Neural cell (in vitro differentiated cells): ENCODE measurements around the gene MB21D2. TPM values are rescaled to one million over a fixed set of nuclear protein-coding genes. Genes with fewer than 3 reads are reported as not detected.

Experiments
- H2AFZ ChIP-seq: fragments of 200-600, 300-800 bp; sonication (generic), shearing (Covaris generic); 2 replicates; pipeline ENCODE4 v1.6.0; 2014; ENCODE audit warnings: low read depth, mild to moderate bottlenecking, antibody characterized with exemption, low read length, moderate library complexity
- H3F3A ChIP-seq: fragments of 200-600 bp; shearing (Covaris generic); 2 replicates; pipeline ENCODE4 v1.6.1; 2016; ENCODE audit warnings: mild to moderate bottlenecking, moderate library complexity, mixed read lengths, antibody characterized with exemption, low read length; ENCODE audit not compliant: insufficient read depth, poor library complexity, severe bottlenecking
- H3K27ac ChIP-seq: fragments of 200-600, 300-800 bp; sonication (generic), shearing (Covaris generic); 2 replicates; pipeline ENCODE4 v1.5.1; 2014; ENCODE audit warnings: mild to moderate bottlenecking, low read length, moderate library complexity
- H3K27me3 ChIP-seq: fragments of 300-800, 200-600 bp; sonication (generic), shearing (Covaris generic); 2 replicates; pipeline ENCODE4 v1.6.0; 2014; ENCODE audit warnings: mild to moderate bottlenecking, low read depth, low read length, moderate library complexity; ENCODE audit not compliant: insufficient read depth
- H3K36me3 ChIP-seq: fragments of 300-800, 200-600 bp; sonication (generic), shearing (Covaris generic); 2 replicates; pipeline ENCODE4 v1.5.1; 2014; ENCODE audit warnings: mild to moderate bottlenecking, antibody characterized with exemption, low read length, moderate library complexity; ENCODE audit not compliant: insufficient read depth
- H3K4me2 ChIP-seq: fragments of 300-800, 200-600 bp; sonication (generic), shearing (Covaris generic); 2 replicates; pipeline ENCODE4 v1.6.0; 2014; ENCODE audit warnings: mild to moderate bottlenecking, low read length
- H3K4me3 ChIP-seq: fragments of 300-800, 200-600 bp; sonication (generic), shearing (Covaris generic); 2 replicates; pipeline ENCODE4 v1.5.1; 2014; ENCODE audit warnings: mild to moderate bottlenecking, low read length, moderate library complexity
- H3K79me2 ChIP-seq: fragments of 200-600 bp; shearing (Covaris generic); replicated peaks from 2 replicates; pipeline ENCODE4 v1.6.0; 2014; ENCODE audit warnings: mild to moderate bottlenecking, low read length, moderate library complexity; ENCODE audit not compliant: insufficient read depth
- H3K9ac ChIP-seq: fragments of 300-800, 200-600 bp; sonication (generic), shearing (Covaris generic); 2 replicates; pipeline ENCODE4 v1.6.1; 2016; ENCODE audit warnings: mild to moderate bottlenecking, low read length, mixed read lengths
- H3K9me2 ChIP-seq: fragments of 200-600 bp; shearing (Covaris generic); 2 replicates; pipeline ENCODE4 v1.6.1; 2016; ENCODE audit warnings: mild to moderate bottlenecking, low read length, mixed read lengths; ENCODE audit not compliant: insufficient read depth
- H3K9me3 ChIP-seq: fragments of 200-600, 300-800 bp; sonication (generic), shearing (Covaris generic); 2 replicates; pipeline ENCODE4 v1.6.1; 2016; ENCODE audit warnings: mild to moderate bottlenecking, mixed run types, low read length, moderate library complexity, mixed read lengths
- H4K20me1 ChIP-seq: fragments of 200-600 bp; shearing (Covaris generic); 2 replicates; pipeline ENCODE4 v1.6.1; 2016; ENCODE audit warnings: mild to moderate bottlenecking, mixed run types; ENCODE audit not compliant: insufficient read depth
- CTCF ChIP-seq: fragments of 450-650 bp; IDR thresholded peaks from 2 replicates; pipeline ENCODE4 v1.5.1; 2014; ENCODE audit warnings: antibody characterized with exemption, mild to moderate bottlenecking, moderate library complexity; ENCODE audit not compliant: poor library complexity, severe bottlenecking
- EP300 ChIP-seq: fragments of 450-650 bp; conservative IDR thresholded peaks from 2 replicates; pipeline ENCODE4 v1.6.1; 2014; ENCODE audit warnings: antibody characterized with exemption, mild to moderate bottlenecking, moderate library complexity; ENCODE audit not compliant: poor library complexity, severe bottlenecking
- EZH2 ChIP-seq: fragments of 200-600, 300-800 bp; shearing (Covaris generic), sonication (generic); IDR thresholded peaks from 2 replicates; pipeline ENCODE4 v1.6.1; 2014; ENCODE audit warnings: antibody characterized with exemption, low read length, borderline replicate concordance, mild to moderate bottlenecking; ENCODE audit not compliant: insufficient read depth, poor library complexity, severe bottlenecking
- MXI1 ChIP-seq: fragments of 450-650 bp; conservative IDR thresholded peaks from 2 replicates; pipeline ENCODE4 v1.6.1; 2014; ENCODE audit warnings: antibody characterized with exemption, mild to moderate bottlenecking; ENCODE audit not compliant: poor library complexity, severe bottlenecking
- POLR2AphosphoS5 ChIP-seq: IDR thresholded peaks from 2 replicates; pipeline ENCODE4 v1.6.1; 2012
- RAD21 ChIP-seq: fragments of 450-650 bp; conservative IDR thresholded peaks from 2 replicates; pipeline ENCODE4 v1.6.1; 2014; ENCODE audit warnings: antibody characterized with exemption, mild to moderate bottlenecking, moderate library complexity
- REST ChIP-seq: IDR thresholded peaks from 2 replicates; pipeline ENCODE4 v1.6.1; 2012; ENCODE audit warnings: borderline replicate concordance
- SMC3 ChIP-seq: fragments of 450-650 bp; conservative IDR thresholded peaks from 2 replicates; pipeline ENCODE4 v1.6.1; 2014; ENCODE audit warnings: antibody characterized with exemption, mild to moderate bottlenecking, moderate library complexity; ENCODE audit not compliant: poor library complexity
- TAF1 ChIP-seq: IDR thresholded peaks from 2 replicates; pipeline ENCODE4 v1.6.1; 2012; ENCODE audit warnings: low read depth
- polyA plus RNA-seq: library from polyadenylated mRNA; depleted of rRNA; stranded (reverse); fragments of >200 nt; gene quantifications from 2 replicates; pipeline ENCODE4 v1.2.3, GENCODE V29; 2014

The MB21D2 gene
- polyA plus RNA-seq, 1 donor from 2014 or later: 39.0 TPM

GRCh38 chr3:192804502-192804901 lies 113.2 kb downstream of the MB21D2 start:
- Histone ChIP-seq H3K4me3 (no peak overlapping the region), H2AFZ (no peak overlapping the region), H3K27me3 (no peaks in the 10 kb centered on the region), H3K9ac (no peak overlapping the region), H3K9me2 (no peaks in the 10 kb centered on the region), H3K79me2 (no peaks in the 10 kb centered on the region), H3K36me3 (no peaks in the 10 kb centered on the region), H3F3A (no peaks in the 10 kb centered on the region), H3K4me2 (no peak overlapping the region), H3K27ac (no peak overlapping the region), H3K9me3 (no peaks in the 10 kb centered on the region), H4K20me1 (no peaks in the 10 kb centered on the region)
- TF ChIP-seq REST (no peak), POLR2AphosphoS5 (no peak), CTCF (no peak), EZH2 (no peak), SMC3 (no peak), EP300 (no peak), RAD21 (no peak), MXI1 (no peak), TAF1 (no peak)

- Histone ChIP-seq H3K27ac (no peak overlapping the region), H3K79me2 (no peaks in the 10 kb centered on the region), H2AFZ (no peak overlapping the region), H4K20me1 (no peaks in the 10 kb centered on the region), H3K9me2 (no peaks in the 10 kb centered on the region), H3K4me2 (no peak overlapping the region), H3K9me3 (no peaks in the 10 kb centered on the region), H3F3A (no peaks in the 10 kb centered on the region), H3K9ac (no peak overlapping the region), H3K36me3 (no peaks in the 10 kb centered on the region), H3K27me3 (no peaks in the 10 kb centered on the region), H3K4me3 (no peak overlapping the region)
- TF ChIP-seq TAF1 (no peak), SMC3 (peak; percentile 77), RAD21 (peak; percentile 64), CTCF (peak; percentile 69)
Observed at GRCh38 chr3:192802957-192803899, 114.4 kb downstream of the MB21D2 start.
